GM12878 (cell line): ENCODE results near the gene AGTRAP. TPM values are rescaled to one million over a fixed set of nuclear protein-coding genes. Genes with fewer than 3 reads are reported as not detected.

Experiments used
- ATAC-seq: fragments of 200-7000 bp; cut with Tn5 transposase; 3 replicates; pipeline ENCODE4 v1.9.1; 2020; ENCODE audit warnings: mild to moderate bottlenecking, moderate library complexity
- BruUV-seq: library from RNA; stranded (reverse); fragments of 400-500 nt; replicated peaks from 2 replicates; lab custom pipeline; 2021; lab: Mats Ljungman, UMichigan
- CTCF ChIA-PET: fragments of 300-600 bp; sonication (Branson Sonifier 250); formaldehyde crosslinking; extraction: SDS; loops from one replicate; lab custom pipeline; 2021; ENCODE audit warnings: inconsistent platforms; lab: Yijun Ruan, JAX
- POLR2A ChIA-PET: fragments of 350-600 bp; formaldehyde crosslinking; extraction: SDS; loops from one replicate; lab custom pipeline; 2021; ENCODE audit warnings: inconsistent platforms; lab: Charles Lee
- RAD21 ChIA-PET: fragments of 300-600 bp; sonication (Branson Sonifier 250); formaldehyde crosslinking; loops from one replicate; lab custom pipeline; 2023; ENCODE audit warnings: antibody characterized with exemption; ENCODE audit not compliant: unreplicated experiment; lab: Charles Lee
- SMC1A ChIA-PET: fragments of 300-600 bp; sonication (Branson Sonifier 250); formaldehyde crosslinking; loops from one replicate; lab custom pipeline; 2023; ENCODE audit not compliant: unreplicated experiment, uncharacterized antibody; lab: Charles Lee
- DNase-seq: peaks from one replicate; pipeline ENCODE4 v3.0.0-alpha.2; 2011; ENCODE audit warnings: low read depth, low spot score
- FAIRE-seq: peaks from 3 replicates; lab custom pipeline; 2011; peaks lifted over from hg19 to GRCh38; lab: Jason Lieb, UNC
- H2AFZ ChIP-seq: 2 replicates; pipeline ENCODE4 v1.6.0; 2011; ENCODE audit warnings: low read depth, low read length, control low read depth; ENCODE audit not compliant: control insufficient read depth
- H3K27ac ChIP-seq: 2 replicates; pipeline ENCODE4 v1.5.1; 2011; ENCODE audit warnings: control low read depth; ENCODE audit not compliant: control insufficient read depth, insufficient read depth
- H3K27me3 ChIP-seq, 2 experiments: replicated peaks in 1 of 2; 2 replicates each; pipeline versions ENCODE4 v1.6.0 to v1.6.1; 2011; ENCODE audit warnings: low read length in 1 of 2; ENCODE audit not compliant: control insufficient read depth in 2 of 2, insufficient read depth in 2 of 2
- H3K36me3 ChIP-seq, 2 experiments: 2 replicates each; pipeline ENCODE4 v1.5.1; 2011; ENCODE audit warnings: low read length in 1 of 2; ENCODE audit not compliant: control insufficient read depth in 2 of 2, insufficient read depth in 2 of 2
- H3K4me1 ChIP-seq: 2 replicates; pipeline ENCODE4 v1.6.1; 2011; ENCODE audit warnings: mild to moderate bottlenecking, low read length, moderate library complexity, mixed read lengths; ENCODE audit not compliant: control insufficient read depth, insufficient read depth
- H3K4me2 ChIP-seq: 2 replicates; pipeline ENCODE4 v1.6.0; 2011; ENCODE audit warnings: control low read depth; ENCODE audit not compliant: control insufficient read depth, insufficient read depth
- H3K4me3 ChIP-seq: fragments of 200-600 bp; sonication (generic); 2 replicates; pipeline ENCODE4 v1.5.1; 2016
- H3K79me2 ChIP-seq: 2 replicates; pipeline ENCODE4 v1.6.0; 2011; ENCODE audit warnings: low read length; ENCODE audit not compliant: control insufficient read depth, insufficient read depth
- H3K9ac ChIP-seq: 2 replicates; pipeline ENCODE4 v1.8.0; 2011; ENCODE audit warnings: low read length, control low read depth, mixed read lengths; ENCODE audit not compliant: control insufficient read depth, insufficient read depth
- H3K9me3 ChIP-seq: replicated peaks from 3 replicates; pipeline ENCODE4 v1.5.1; 2011; ENCODE audit warnings: mild to moderate bottlenecking, low read length; ENCODE audit not compliant: control insufficient read depth, insufficient read depth
- H4K20me1 ChIP-seq: 2 replicates; pipeline ENCODE4 v1.6.0; 2011; ENCODE audit not compliant: control insufficient read depth, insufficient read depth
- BACH1 ChIP-seq: fragments of 450-650 bp; IDR thresholded peaks from 2 replicates; pipeline ENCODE4 v1.6.1; 2017; ENCODE audit warnings: mild to moderate bottlenecking, borderline replicate concordance
- BHLHE40 ChIP-seq, 2 experiments: fragments of 450-650 bp in 1 of 2; IDR thresholded peaks; 2 replicates each; pipeline ENCODE4 v1.6.1; 2011 to 2017; ENCODE audit warnings: low read depth in 2 of 2, borderline replicate concordance in 1 of 2, improper control_type of control experiment in 1 of 2, low read length in 1 of 2, mild to moderate bottlenecking in 1 of 2
- CREM ChIP-seq: IDR thresholded peaks from 2 replicates; pipeline ENCODE4 v1.6.1; 2014; ENCODE audit warnings: antibody characterized with exemption, low read depth
- CTCF ChIP-seq, 3 experiments: IDR thresholded peaks in 2 of 3; conservative IDR thresholded peaks in 1 of 3; 2 replicates each; pipeline ENCODE4 v1.5.1; 2011; ENCODE audit warnings: low read depth in 3 of 3, low read length in 3 of 3, mild to moderate bottlenecking in 3 of 3, control low read depth in 2 of 3, moderate library complexity in 2 of 3, inconsistent platforms in 1 of 3, mixed read lengths in 1 of 3; ENCODE audit not compliant: control insufficient read depth in 2 of 3, insufficient read depth in 1 of 3; ENCODE audit errors: extremely low read depth in 1 of 3
- DPF2 ChIP-seq: fragments of 450-650 bp; IDR thresholded peaks from 2 replicates; pipeline ENCODE4 v1.6.1; 2017; ENCODE audit warnings: mild to moderate bottlenecking
- EGR1 ChIP-seq, 2 experiments: IDR thresholded peaks; 1 replicate in 1 of 2; 2 replicates in 1 of 2; pipeline ENCODE4 v1.6.1; 2011 to 2012; ENCODE audit warnings: low read depth in 2 of 2, low read length in 2 of 2, borderline replicate concordance in 1 of 2, mild to moderate bottlenecking in 1 of 2, moderate library complexity in 1 of 2
- ETV6 ChIP-seq, 2 experiments: fragments of 450-650 bp in 1 of 2; IDR thresholded peaks in 1 of 2; conservative IDR thresholded peaks in 1 of 2; 2 replicates each; pipeline ENCODE4 v1.6.1; 2014; ENCODE audit warnings: antibody characterized with exemption in 1 of 2, borderline replicate concordance in 1 of 2, low read depth in 1 of 2, mild to moderate bottlenecking in 1 of 2, moderate library complexity in 1 of 2
- KAT2A ChIP-seq: conservative IDR thresholded peaks from 2 replicates; pipeline ENCODE4 v1.6.1; 2011; ENCODE audit warnings: low read depth, low read length; ENCODE audit not compliant: control insufficient read depth
- KLF5 ChIP-seq: fragments of 450-650 bp; IDR thresholded peaks from 2 replicates; pipeline ENCODE4 v1.6.1; 2014; ENCODE audit warnings: mild to moderate bottlenecking; ENCODE audit not compliant: partially characterized antibody
- MTA2 ChIP-seq: fragments of 450-650 bp; IDR thresholded peaks from 2 replicates; pipeline ENCODE4 v1.6.1; 2016; ENCODE audit warnings: low read depth, mild to moderate bottlenecking, moderate library complexity
- PAX5 ChIP-seq: IDR thresholded peaks from 2 replicates; pipeline ENCODE4 v1.6.1; 2011; ENCODE audit warnings: low read depth, low read length, borderline replicate concordance
- RCOR1 ChIP-seq: conservative IDR thresholded peaks from 2 replicates; pipeline ENCODE4 v1.6.1; 2012; ENCODE audit warnings: low read depth, low read length, improper control_type of control experiment
- RELB ChIP-seq: fragments of 450-650 bp; IDR thresholded peaks from 2 replicates; pipeline ENCODE4 v1.6.1; 2017; ENCODE audit warnings: low read depth, mild to moderate bottlenecking, moderate library complexity
- RUNX3 ChIP-seq: IDR thresholded peaks from 2 replicates; pipeline ENCODE4 v1.6.1; 2012; ENCODE audit warnings: low read length, inconsistent platforms
- SIX5 ChIP-seq: IDR thresholded peaks from 2 replicates; pipeline ENCODE4 v1.6.1; 2011; ENCODE audit warnings: mild to moderate bottlenecking, low read depth, low read length, moderate library complexity; ENCODE audit not compliant: severe bottlenecking
- SPI1 ChIP-seq: IDR thresholded peaks from 2 replicates; pipeline ENCODE4 v1.6.1; 2011; ENCODE audit warnings: low read depth, mild to moderate bottlenecking, low read length, moderate library complexity, borderline replicate concordance; ENCODE audit not compliant: insufficient read depth
- SREBF1 ChIP-seq: IDR thresholded peaks from 2 replicates; pipeline ENCODE4 v1.6.1; 2012; ENCODE audit warnings: mild to moderate bottlenecking, low read length
- TARDBP ChIP-seq: IDR thresholded peaks from 2 replicates; pipeline ENCODE4 v1.6.1; 2016; ENCODE audit warnings: borderline replicate concordance
- TCF7 ChIP-seq: IDR thresholded peaks from 2 replicates; pipeline ENCODE4 v1.6.1; 2014; ENCODE audit warnings: antibody characterized with exemption, borderline replicate concordance
- YBX1 ChIP-seq: fragments of 450-650 bp; IDR thresholded peaks from 2 replicates; pipeline ENCODE4 v1.6.1; 2016; ENCODE audit warnings: antibody characterized with exemption
- ZNF274 ChIP-seq: IDR thresholded peaks from one replicate; pipeline ENCODE4 v1.8.0; 2011; ENCODE audit not compliant: insufficient read length, insufficient read depth
- WGBS: methylation state at CpG from one replicate; pipeline ENCODE4 v1.1.6; 2016; ENCODE audit warnings: low lambda C conversion rate; ENCODE audit not compliant: insufficient replicate concordance, insufficient coverage; ENCODE audit errors: missing lambda C conversion rate; 5-methylcytosine and 5-hydroxymethylcytosine counted together
- in situ Hi-C: fragments of 300-500 bp; cut with MboI; formaldehyde crosslinking; loops from 9 replicates; pipeline ENCODE4 v1.14.3; 2018; ENCODE audit warnings: mixed read lengths
- intact Hi-C: fragments of 100-400 bp; cut with micrococcal nuclease; formaldehyde crosslinking; loops from one replicate; pipeline ENCODE4 v1.14.2; 2022; ENCODE audit not compliant: unreplicated experiment
- polyA plus RNA-seq, 11 experiments: library from polyadenylated mRNA; depleted of rRNA in 4 of 11; unstranded in 6 of 11; stranded (reverse) in 5 of 11; fragments of >200 nt; fragmentation: Nextera tagmentation in 4 of 11; fragmentation: Illumina TruSeq in 1 of 11; extraction: Ambion mirVana in 4 of 11; extraction: Trizol in 1 of 11; gene quantifications; 1 replicate in 1 of 11; 2 replicates in 10 of 11; pipeline versions ENCODE4 v1.2.1 to v1.2.3, GENCODE V29; 2011 to 2016; ENCODE audit warnings: inconsistent platforms in 2 of 11, missing spikeins in 2 of 11, low read depth in 1 of 11
- total RNA-seq, 4 experiments: library from RNA; depleted of rRNA in 3 of 4; stranded (reverse); fragments of >200 nt in 3 of 4; fragmentation: Illumina TruSeq in 1 of 4; extraction: Trizol in 1 of 4; gene quantifications; 2 replicates each; pipeline versions ENCODE4 v1.2.1 to v1.2.3, GENCODE V29; 2013 to 2021

The AGTRAP gene
- total and polyA plus RNA-seq, 10 of the 15 experiments (the other 5 are each of a cell fraction or from before 2014, with no cell fraction given), result 3.0 to 17.4 (median 10.2) TPM

- intact Hi-C loops (loop anchor here (5.0 kb wide), 1 partner anchor 107 kb away; no protein-coding TSS in a partner anchor), in situ Hi-C loops (no loop called here)
- no peak overlapping the region for H3K27ac ChIP-seq
- H3K4me3 ChIP-seq, result no peak overlapping the region
- CTCF ChIA-PET, result interaction anchor here (0.6 to 4.9 kb wide), 10 partner anchors 12 to 182 kb away, joined by 3 to 24 read pairs (median 4); no protein-coding TSS in a partner anchor
- no peak overlapping the region for H3K4me2 ChIP-seq
- no peaks in the 10 kb centered on the region for H3K27me3 ChIP-seq
- WGBS, result 3% methylated on average over 28 of the region's 30 CpGs
- H2AFZ ChIP-seq, result no peak overlapping the region
- H3K9ac ChIP-seq, result no peak overlapping the region
- no peaks in the 10 kb centered on the region for H3K36me3 ChIP-seq
- no peaks in the 10 kb centered on the region for H4K20me1 ChIP-seq
- POLR2A ChIA-PET, result interaction anchor here (1.1 to 1.4 kb wide), 3 partner anchors 18 to 123 kb away, joined by 3 read pairs; no protein-coding TSS in a partner anchor
- FAIRE-seq (no peak), DNase-seq (no peak), ATAC-seq (peak; percentile 94)
- RAD21 ChIA-PET, result interaction anchor here (0.6 kb wide), 1 partner anchor 43 kb away, joined by 4 read pairs; no protein-coding TSS in a partner anchor
- BruUV-seq, result no TSS peak
- H3K79me2 ChIP-seq, result no peaks in the 10 kb centered on the region
- H3K9me3 ChIP-seq, result no peaks in the 10 kb centered on the region
- SMC1A ChIA-PET, result interaction anchor here (1.0 to 1.2 kb wide), 2 partner anchors 12 to 43 kb away, joined by 3 to 4 read pairs; no protein-coding TSS in a partner anchor
- H3K4me1 ChIP-seq, result peaks cover 4% of the 10 kb centered on the region; the same call in 1 of the 2 replicates
- TF ChIP-seq SREBF1 (no peak), SPI1 (no peak), ETV6 (conservative IDR thresholded peaks at IDR 0.05 in 1 of 2, IDR thresholded peaks at IDR 0.05 in 1 of 2; ENCODE audit: borderline replicate concordance in 1 of 2, low read depth in 1 of 2) (no peak), KAT2A (no peak), YBX1 (no peak), CREM (no peak), BHLHE40 (IDR thresholded peaks at IDR 0.05; ENCODE audit: borderline replicate concordance in 1 of 2, low read depth in 2 of 2, low read length in 1 of 2) (peak in 1 of 2 experiments; percentile 23; a peak in 1 of 4 replicates), KLF5 (no peak), DPF2 (no peak), TARDBP (no peak), MTA2 (no peak), SIX5 (no peak), RCOR1 (no peak), CTCF (IDR thresholded peaks at IDR 0.05 in 2 of 3, conservative IDR thresholded peaks at IDR 0.05 in 1 of 3; ENCODE audit: control insufficient read depth in 2 of 3, extremely low read depth in 1 of 3, insufficient read depth in 1 of 3, low read depth in 3 of 3, low read length in 3 of 3) (peak; percentile 79 to 96 (median 81)), ZNF274 (no peak), BACH1 (0 out of 2 replicates have a peak, but pooled peaks have one; percentile 34), TCF7 (no peak), RUNX3 (no peak), PAX5 (no peak), EGR1 (IDR thresholded peaks at IDR 0.05; ENCODE audit: borderline replicate concordance in 1 of 2, low read depth in 2 of 2, low read length in 2 of 2) (no peak), RELB (peak; percentile 23; the same call in 1 of the 2 replicates)
These were observed 49.2 kb downstream of the AGTRAP start for GRCh38 chr1:11784993-11785769.
